HepG2 (cell line): Measurements from ENCODE around the gene ABTB2. TPM values are rescaled to one million over a fixed set of nuclear protein-coding genes. Genes with fewer than 3 reads are reported as not detected.

ENCODE experiments used
- ARID2 ChIP-seq: sonication (generic); formaldehyde crosslinking; IDR thresholded peaks from 2 replicates; pipeline ENCODE4 v1.8.1; 2022; ENCODE audit warnings: mild to moderate bottlenecking, missing genetic modification reagents, borderline replicate concordance
- FOXC1 ChIP-seq: sonication (generic); formaldehyde crosslinking; IDR thresholded peaks from 2 replicates; pipeline ENCODE4 v1.8.0; 2022; ENCODE audit warnings: mild to moderate bottlenecking, missing genetic modification reagents, borderline replicate concordance
- HINFP ChIP-seq: sonication (generic); formaldehyde crosslinking; IDR thresholded peaks from 2 replicates; pipeline ENCODE4 v1.4.0; 2020; ENCODE audit warnings: low read depth, mild to moderate bottlenecking, missing genetic modification reagents
- MAX ChIP-seq: IDR thresholded peaks from 2 replicates; pipeline ENCODE4 v1.6.1; 2012; ENCODE audit warnings: inconsistent platforms
- PCBP1 ChIP-seq: fragments of 200-400 bp; formaldehyde crosslinking; IDR thresholded peaks from 2 replicates; pipeline ENCODE4 v1.6.1; 2017; ENCODE audit warnings: mild to moderate bottlenecking, low read depth, low read length, borderline replicate concordance
- POGZ ChIP-seq: sonication (generic); formaldehyde crosslinking; IDR thresholded peaks from 2 replicates; pipeline ENCODE4 v1.4.0; 2020; ENCODE audit warnings: mild to moderate bottlenecking, missing genetic modification reagents
- RCOR2 ChIP-seq: IDR thresholded peaks from 2 replicates; pipeline ENCODE4 v1.6.1; 2016; ENCODE audit warnings: missing biosample characterization, missing genetic modification reagents
- RFXAP ChIP-seq: sonication (generic); formaldehyde crosslinking; IDR thresholded peaks from 2 replicates; pipeline ENCODE4 v1.4.0; 2020; ENCODE audit warnings: missing genetic modification reagents, borderline replicate concordance
- ZNF337 ChIP-seq: sonication (generic); formaldehyde crosslinking; IDR thresholded peaks from 2 replicates; pipeline ENCODE4 v1.5.1; 2020; ENCODE audit warnings: missing genetic modification reagents, low read depth, mild to moderate bottlenecking, borderline replicate concordance
- ZNF367 ChIP-seq: sonication (generic); formaldehyde crosslinking; IDR thresholded peaks from 2 replicates; pipeline ENCODE4 v1.4.0; 2020; ENCODE audit warnings: missing genetic modification reagents, borderline replicate concordance
- ZNF746 ChIP-seq: sonication (generic); formaldehyde crosslinking; IDR thresholded peaks from 2 replicates; pipeline ENCODE4 v1.8.0; 2022; ENCODE audit warnings: mild to moderate bottlenecking, missing genetic modification reagents
- polyA plus RNA-seq, 8 experiments: library from polyadenylated mRNA; depleted of rRNA in 3 of 8; stranded (reverse) in 7 of 8; unstranded in 1 of 8; fragments of >200 nt; fragmentation: Illumina TruSeq in 4 of 8; extraction: Trizol in 4 of 8; gene quantifications; 2 replicates each; pipeline versions ENCODE4 v1.2.1 to v1.2.3, GENCODE V29; 2011 to 2016; ENCODE audit warnings: low read depth in 4 of 8, missing spikeins in 1 of 8, mixed read lengths in 1 of 8; ENCODE audit not compliant: insufficient read depth in 1 of 8
- total RNA-seq, 5 experiments: library from RNA; depleted of rRNA; stranded (reverse); fragments of >200 nt; fragmentation: Illumina TruSeq; extraction: Trizol; gene quantifications; 2 replicates each; pipeline ENCODE4 v1.2.3, GENCODE V29; 2016; ENCODE audit warnings: low read depth in 1 of 5
- TF ChIP-seq, protein P1 (sequence below): sonication (generic); formaldehyde crosslinking; conservative IDR thresholded peaks from 2 replicates; pipeline ENCODE4 v1.4.0; 2020; ENCODE audit warnings: mild to moderate bottlenecking, missing genetic modification reagents, moderate library complexity
- TF ChIP-seq, protein P2 (sequence below): sonication (generic); formaldehyde crosslinking; IDR thresholded peaks from 2 replicates; pipeline ENCODE4 v1.4.0; 2020; ENCODE audit warnings: mild to moderate bottlenecking, missing genetic modification reagents
- TF ChIP-seq, protein P3 (sequence below): IDR thresholded peaks from 2 replicates; pipeline ENCODE4 v1.6.1; 2016; ENCODE audit warnings: missing compliant biosample characterization, missing genetic modification reagents, borderline replicate concordance
- TF ChIP-seq, protein P4 (sequence below): sonication (generic); formaldehyde crosslinking; IDR thresholded peaks from 2 replicates; pipeline ENCODE4 v1.4.0; 2020; ENCODE audit warnings: missing genetic modification reagents
- TF ChIP-seq, protein P5 (sequence below): sonication (generic); formaldehyde crosslinking; IDR thresholded peaks from 2 replicates; pipeline ENCODE4 v1.5.0; 2020; ENCODE audit warnings: missing genetic modification reagents

ABTB2 gene
- total and polyA plus RNA-seq, 2 of the 13 experiments (the other 11 are each of a cell fraction or from before 2014, with no cell fraction given), result 5.1 to 15.4 TPM

GRCh38 chr11:34344768-34345539 is 12.9 kb downstream of the ABTB2 start (continued):
- TF ChIP-seq, protein P1, sequence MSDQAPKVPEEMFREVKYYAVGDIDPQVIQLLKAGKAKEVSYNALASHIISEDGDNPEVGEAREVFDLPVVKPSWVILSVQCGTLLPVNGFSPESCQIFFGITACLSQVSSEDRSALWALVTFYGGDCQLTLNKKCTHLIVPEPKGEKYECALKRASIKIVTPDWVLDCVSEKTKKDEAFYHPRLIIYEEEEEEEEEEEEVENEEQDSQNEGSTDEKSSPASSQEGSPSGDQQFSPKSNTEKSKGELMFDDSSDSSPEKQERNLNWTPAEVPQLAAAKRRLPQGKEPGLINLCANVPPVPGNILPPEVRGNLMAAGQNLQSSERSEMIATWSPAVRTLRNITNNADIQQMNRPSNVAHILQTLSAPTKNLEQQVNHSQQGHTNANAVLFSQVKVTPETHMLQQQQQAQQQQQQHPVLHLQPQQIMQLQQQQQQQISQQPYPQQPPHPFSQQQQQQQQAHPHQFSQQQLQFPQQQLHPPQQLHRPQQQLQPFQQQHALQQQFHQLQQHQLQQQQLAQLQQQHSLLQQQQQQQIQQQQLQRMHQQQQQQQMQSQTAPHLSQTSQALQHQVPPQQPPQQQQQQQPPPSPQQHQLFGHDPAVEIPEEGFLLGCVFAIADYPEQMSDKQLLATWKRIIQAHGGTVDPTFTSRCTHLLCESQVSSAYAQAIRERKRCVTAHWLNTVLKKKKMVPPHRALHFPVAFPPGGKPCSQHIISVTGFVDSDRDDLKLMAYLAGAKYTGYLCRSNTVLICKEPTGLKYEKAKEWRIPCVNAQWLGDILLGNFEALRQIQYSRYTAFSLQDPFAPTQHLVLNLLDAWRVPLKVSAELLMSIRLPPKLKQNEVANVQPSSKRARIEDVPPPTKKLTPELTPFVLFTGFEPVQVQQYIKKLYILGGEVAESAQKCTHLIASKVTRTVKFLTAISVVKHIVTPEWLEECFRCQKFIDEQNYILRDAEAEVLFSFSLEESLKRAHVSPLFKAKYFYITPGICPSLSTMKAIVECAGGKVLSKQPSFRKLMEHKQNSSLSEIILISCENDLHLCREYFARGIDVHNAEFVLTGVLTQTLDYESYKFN (CRISPR knock-in tag), result peak; percentile 96
- no peak for TF ChIP-seq RFXAP (CRISPR knock-in tag)
- TF ChIP-seq RCOR2, result peak; percentile 96
- TF ChIP-seq ZNF367 (CRISPR knock-in tag), result no peak
- TF ChIP-seq MAX, result peak; percentile 49; the same call in 1 of the 2 replicates
- TF ChIP-seq, protein P2, sequence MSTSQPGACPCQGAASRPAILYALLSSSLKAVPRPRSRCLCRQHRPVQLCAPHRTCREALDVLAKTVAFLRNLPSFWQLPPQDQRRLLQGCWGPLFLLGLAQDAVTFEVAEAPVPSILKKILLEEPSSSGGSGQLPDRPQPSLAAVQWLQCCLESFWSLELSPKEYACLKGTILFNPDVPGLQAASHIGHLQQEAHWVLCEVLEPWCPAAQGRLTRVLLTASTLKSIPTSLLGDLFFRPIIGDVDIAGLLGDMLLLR (CRISPR knock-in tag), result no peak
- TF ChIP-seq, protein P3, sequence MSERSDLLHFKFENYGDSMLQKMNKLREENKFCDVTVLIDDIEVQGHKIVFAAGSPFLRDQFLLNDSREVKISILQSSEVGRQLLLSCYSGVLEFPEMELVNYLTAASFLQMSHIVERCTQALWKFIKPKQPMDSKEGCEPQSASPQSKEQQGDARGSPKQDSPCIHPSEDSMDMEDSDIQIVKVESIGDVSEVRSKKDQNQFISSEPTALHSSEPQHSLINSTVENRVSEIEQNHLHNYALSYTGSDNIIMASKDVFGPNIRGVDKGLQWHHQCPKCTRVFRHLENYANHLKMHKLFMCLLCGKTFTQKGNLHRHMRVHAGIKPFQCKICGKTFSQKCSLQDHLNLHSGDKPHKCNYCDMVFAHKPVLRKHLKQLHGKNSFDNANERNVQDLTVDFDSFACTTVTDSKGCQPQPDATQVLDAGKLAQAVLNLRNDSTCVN (CRISPR knock-in tag), result no peak; the same call in 1 of the 2 replicates
- TF ChIP-seq, protein P4, sequence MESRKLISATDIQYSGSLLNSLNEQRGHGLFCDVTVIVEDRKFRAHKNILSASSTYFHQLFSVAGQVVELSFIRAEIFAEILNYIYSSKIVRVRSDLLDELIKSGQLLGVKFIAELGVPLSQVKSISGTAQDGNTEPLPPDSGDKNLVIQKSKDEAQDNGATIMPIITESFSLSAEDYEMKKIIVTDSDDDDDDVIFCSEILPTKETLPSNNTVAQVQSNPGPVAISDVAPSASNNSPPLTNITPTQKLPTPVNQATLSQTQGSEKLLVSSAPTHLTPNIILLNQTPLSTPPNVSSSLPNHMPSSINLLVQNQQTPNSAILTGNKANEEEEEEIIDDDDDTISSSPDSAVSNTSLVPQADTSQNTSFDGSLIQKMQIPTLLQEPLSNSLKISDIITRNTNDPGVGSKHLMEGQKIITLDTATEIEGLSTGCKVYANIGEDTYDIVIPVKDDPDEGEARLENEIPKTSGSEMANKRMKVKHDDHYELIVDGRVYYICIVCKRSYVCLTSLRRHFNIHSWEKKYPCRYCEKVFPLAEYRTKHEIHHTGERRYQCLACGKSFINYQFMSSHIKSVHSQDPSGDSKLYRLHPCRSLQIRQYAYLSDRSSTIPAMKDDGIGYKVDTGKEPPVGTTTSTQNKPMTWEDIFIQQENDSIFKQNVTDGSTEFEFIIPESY, result peak; percentile 68
- peak; percentile 81; the same call in 1 of the 2 replicates for TF ChIP-seq ZNF746 (CRISPR knock-in tag)
- TF ChIP-seq, protein P5, sequence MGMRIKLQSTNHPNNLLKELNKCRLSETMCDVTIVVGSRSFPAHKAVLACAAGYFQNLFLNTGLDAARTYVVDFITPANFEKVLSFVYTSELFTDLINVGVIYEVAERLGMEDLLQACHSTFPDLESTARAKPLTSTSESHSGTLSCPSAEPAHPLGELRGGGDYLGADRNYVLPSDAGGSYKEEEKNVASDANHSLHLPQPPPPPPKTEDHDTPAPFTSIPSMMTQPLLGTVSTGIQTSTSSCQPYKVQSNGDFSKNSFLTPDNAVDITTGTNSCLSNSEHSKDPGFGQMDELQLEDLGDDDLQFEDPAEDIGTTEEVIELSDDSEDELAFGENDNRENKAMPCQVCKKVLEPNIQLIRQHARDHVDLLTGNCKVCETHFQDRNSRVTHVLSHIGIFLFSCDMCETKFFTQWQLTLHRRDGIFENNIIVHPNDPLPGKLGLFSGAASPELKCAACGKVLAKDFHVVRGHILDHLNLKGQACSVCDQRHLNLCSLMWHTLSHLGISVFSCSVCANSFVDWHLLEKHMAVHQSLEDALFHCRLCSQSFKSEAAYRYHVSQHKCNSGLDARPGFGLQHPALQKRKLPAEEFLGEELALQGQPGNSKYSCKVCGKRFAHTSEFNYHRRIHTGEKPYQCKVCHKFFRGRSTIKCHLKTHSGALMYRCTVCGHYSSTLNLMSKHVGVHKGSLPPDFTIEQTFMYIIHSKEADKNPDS, result no peak
- no peak for TF ChIP-seq PCBP1
- no peak; the same call in 1 of the 2 replicates for TF ChIP-seq ZNF337 (CRISPR knock-in tag)
- TF ChIP-seq HINFP (CRISPR knock-in tag), result 0 out of 2 replicates have a peak, but pooled peaks have one; percentile 48
- TF ChIP-seq FOXC1, result 0 out of 2 replicates have a peak, but pooled peaks have one; percentile 18
- TF ChIP-seq ARID2 (CRISPR knock-in tag), result 0 out of 2 replicates have a peak, but pooled peaks have one; percentile 44
- peak; percentile 73 for TF ChIP-seq POGZ (CRISPR knock-in tag)
